GM21390 (cell line): ENCODE results near the gene PAX9.
A peak's percentile ranks its signal among the peaks of the same experiment; 100 is the strongest.

Source experiments
- ATAC-seq: cut with Tn5 transposase; IDR thresholded peaks from one replicate; pipeline ENCODE4 v1.9.1; 2021; ENCODE audit not compliant: unreplicated experiment

Gene PAX9

GRCh38 chr14:36661506-36662257, at the start of gene PAX9:
PAX9 (plus strand) TSS chr14:36661860; CDS start chr14:36662090, 230 bp downstream.
- peak; percentile 77 for ATAC-seq

DNA sequence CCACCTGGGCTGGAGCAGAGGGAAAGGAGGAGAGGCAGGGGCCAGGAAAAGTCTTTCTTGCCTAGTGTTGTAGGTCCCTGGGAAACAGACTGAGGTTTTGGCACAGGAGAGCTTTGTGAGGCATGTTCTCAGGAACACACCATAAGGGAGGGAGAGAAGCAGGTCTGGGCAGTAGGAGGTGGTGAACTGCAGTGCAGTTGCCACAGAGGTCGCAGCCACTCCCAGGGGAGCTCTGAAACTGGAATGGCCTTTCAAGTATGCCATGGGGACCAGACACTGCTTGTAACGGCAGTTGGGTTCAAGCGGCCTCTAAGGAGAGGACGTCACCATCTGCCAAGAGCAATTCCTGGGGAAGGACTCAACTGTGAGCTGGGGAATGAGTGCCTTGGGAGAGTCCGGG, 43.8 kb upstream of the PAX9 start:
- no peak for ATAC-seq

GRCh38 chr14:36618641-36619040, 43.0 kb upstream of the PAX9 start:
- no peak for ATAC-seq

DNA sequence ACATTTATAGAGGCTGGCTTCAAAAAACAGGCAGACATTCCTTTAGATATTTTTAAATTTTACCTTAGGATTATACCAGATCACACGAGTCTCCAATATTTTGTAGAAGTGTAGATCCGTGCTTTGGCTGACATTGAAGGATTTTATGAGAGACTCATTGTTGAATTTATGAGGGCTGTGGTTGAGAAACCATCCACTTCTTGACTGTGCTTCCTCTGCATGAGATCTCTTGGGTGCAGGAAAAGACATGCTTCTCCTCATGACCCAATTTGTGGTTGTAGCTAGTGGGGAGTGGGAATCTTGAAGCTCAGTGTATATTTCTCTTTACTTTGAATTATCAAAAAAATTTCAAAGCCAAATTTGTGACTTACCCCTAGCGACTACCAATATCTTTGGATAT, 42.5 kb upstream of the PAX9 start:
- no peak for ATAC-seq

GRCh38 chr14:36619853-36620252, 41.8 kb upstream of the PAX9 start:
- ATAC-seq = no peak

DNA sequence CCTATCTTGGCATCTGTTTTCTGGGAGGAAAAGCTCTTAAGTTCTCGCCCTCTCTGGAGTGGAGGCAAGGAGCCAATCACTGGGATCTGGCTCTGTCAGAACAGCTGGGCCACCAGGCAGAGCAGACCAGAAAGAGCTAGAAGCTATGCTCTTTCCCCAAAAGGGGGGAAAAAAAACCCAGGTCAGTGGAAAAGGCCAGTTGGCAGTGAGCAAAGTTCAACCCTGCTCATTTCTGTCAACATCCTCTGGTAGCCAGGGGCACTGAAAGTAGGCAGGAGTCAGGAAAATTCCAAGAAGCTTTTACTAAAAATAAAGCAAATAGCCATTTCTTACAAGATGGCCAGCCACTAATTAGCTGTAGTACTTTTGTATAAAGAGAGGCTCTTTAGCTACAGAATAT, 36.6 kb upstream of the PAX9 start:
- ATAC-seq = no peak

- no peak for ATAC-seq
Observed at GRCh38 chr14:36625436-36625835, 36.2 kb upstream of the PAX9 start.

- no peak for ATAC-seq
Observed at GRCh38 chr14:36626151-36626550, 35.5 kb upstream of the PAX9 start.

DNA sequence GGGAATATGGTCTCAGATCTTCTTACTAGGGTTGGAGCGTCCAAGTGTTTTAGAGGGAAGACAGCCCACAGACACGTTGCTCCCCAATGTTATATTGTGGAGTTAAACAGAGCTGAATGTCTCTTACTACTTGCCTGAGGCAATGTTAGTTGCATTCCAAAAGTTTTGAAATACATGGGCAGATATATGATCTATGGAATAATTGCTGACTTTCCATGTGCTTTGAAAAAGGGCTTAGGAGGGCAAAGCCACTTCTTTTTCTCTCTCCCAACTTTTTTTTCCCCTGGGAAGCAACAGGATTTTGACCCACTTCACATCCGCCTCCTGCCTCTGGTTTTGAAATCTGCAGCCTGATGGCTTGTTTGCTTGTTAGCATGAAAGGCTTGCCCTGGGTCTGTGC, 33.7 kb upstream of the PAX9 start:
- ATAC-seq = no peak

GRCh38 chr14:36633580-36633979, 28.1 kb upstream of the PAX9 start:
- no peak for ATAC-seq

- no peak for ATAC-seq
Observed at GRCh38 chr14:36646664-36647416, 14.8 kb upstream of the PAX9 start.

- no peak for ATAC-seq
Observed at GRCh38 chr14:36647417-36647823, 14.2 kb upstream of the PAX9 start.

DNA sequence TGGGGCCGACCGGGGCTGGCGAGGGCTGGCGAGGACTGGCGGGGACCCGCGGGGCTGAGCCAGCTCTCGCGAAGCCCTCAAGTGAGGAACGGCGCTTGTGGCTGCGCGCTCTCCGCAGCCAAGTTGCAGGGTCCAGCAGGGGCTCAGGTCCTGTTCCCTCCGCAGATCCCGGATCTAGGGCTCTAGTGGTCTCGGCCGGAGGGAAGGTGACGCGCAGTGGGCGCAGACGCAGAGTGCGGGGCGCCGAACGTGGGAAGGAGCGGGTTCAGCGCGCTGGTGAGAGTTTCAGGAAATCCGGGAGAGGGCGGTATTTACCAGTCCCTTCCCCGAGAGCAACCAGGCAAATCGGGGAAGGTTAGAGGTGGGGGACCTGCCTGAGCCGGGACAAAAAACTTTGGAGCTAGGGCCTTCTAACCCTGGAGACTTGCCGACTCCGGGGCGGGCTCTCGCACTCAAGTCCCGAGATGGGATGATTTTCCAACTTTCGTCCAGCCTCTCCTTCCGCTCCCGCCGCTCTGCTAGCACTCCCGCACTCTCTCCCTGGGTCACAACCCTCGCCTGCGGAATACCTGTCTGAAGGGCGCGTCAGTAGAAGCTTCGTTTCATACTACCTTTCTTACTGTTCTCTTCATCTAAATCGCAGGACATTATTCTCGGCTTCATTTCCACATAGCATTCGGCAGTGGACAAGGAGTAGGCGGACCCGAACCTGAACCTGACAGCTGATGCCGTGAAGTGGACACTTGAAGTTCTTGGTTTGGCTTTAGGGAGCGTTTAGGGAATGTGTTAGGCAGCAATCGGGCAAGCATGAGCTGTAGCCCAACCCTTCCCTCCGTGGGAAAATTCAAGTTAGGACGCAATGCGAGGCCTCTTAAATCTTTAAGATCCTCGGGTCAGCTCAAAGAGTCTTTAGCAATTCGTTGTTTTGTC, 13.6 kb upstream of the PAX9 start:
- no peak for ATAC-seq

DNA sequence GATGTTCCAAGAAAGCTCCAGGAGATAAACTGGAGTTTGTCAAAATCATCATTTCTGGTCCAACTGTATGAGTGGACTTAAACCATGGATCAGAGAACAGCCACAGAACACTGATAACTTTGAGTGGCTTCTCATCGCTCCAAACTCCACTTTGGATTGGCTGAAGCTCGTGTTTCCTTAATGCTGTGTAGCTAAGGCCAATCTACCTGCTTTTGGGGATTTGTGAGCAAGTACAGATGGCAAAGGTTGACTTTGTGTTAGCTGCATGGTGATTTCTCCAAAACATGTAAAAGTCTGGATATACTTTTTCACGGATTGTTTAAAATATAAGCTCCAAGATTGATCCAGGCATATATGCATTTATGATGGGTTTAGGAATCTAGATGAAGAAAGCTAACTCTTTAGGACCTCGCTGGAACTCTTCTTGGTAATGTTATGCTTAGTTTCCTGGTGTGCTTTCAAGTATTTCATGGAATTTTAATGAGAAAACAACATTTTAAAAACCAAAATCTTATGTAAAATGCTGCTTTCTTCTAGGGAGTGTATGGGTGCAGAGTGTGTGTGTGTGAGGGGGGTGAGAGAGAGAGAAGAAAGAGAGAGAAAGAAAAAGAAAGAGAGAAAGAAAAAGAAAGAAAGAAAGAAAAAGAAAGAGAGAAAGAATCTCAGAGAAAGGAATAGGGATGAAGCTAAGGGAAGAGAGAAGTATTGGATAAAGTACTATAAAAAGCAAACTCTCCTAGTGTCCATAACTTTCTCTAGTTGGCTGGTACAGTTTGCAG, 11.6 kb upstream of the PAX9 start:
- no peak for ATAC-seq

GRCh38 chr14:36652542-36653201, 9.0 kb upstream of the PAX9 start:
- ATAC-seq = no peak

DNA sequence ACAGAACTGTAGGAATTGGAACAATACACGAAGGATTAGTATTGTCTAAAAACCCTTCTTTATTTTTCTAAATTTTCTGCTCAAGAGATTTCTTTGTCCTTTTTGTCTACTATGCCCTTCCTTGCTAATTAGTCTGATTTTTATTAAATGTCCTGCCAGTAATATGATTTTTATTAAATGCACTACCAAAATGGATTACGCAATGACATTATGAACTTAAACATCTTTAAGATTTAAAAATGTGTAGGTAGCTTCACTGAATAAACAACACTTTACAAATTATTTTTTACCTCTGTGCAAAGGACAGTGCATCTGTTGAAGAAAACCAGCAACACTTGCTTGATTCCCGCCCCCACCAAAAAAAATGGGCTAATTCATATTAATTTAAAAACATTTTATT, 8.2 kb upstream of the PAX9 start:
- no peak for ATAC-seq

GRCh38 chr14:36653962-36654793, 7.5 kb upstream of the PAX9 start:
- ATAC-seq = no peak

GRCh38 chr14:36654794-36655381, 6.8 kb upstream of the PAX9 start:
- ATAC-seq = no peak

DNA sequence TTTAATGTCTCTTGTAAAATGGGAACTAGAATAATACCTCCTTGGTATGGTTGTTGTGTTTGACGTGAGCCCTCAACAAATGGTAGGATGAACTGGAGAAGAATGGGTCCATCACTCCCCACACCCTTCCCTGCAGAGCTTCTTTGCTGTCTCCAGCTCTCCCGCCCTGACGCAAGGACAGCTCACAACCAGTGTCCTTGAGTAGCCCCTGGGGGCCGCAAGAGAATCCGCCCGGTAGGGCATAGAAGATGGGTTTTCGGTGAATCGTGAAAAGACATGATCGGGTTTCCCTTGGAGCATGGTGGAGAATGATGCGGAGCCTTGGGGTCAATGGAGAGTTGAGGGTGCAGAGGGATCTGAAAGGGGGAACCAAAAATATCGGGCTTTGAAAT, 6.1 kb upstream of the PAX9 start:
- no peak for ATAC-seq
